NT2/D1 (cell line): ENCODE results near the gene NTRK3.

Source experiments
- DNase-seq: peaks from one replicate; pipeline ENCODE4 v3.0.0-alpha.2; 2011; ENCODE audit warnings: low read depth, low spot score
- H3K27me3 ChIP-seq: 2 replicates; pipeline ENCODE4 v1.6.0; 2011; ENCODE audit warnings: mild to moderate bottlenecking; ENCODE audit not compliant: insufficient read length, insufficient read depth
- H3K36me3 ChIP-seq: 2 replicates; pipeline ENCODE4 v1.6.1; 2011; ENCODE audit warnings: mild to moderate bottlenecking, low read length, mixed read lengths; ENCODE audit not compliant: insufficient read depth, insufficient read length
- H3K4me1 ChIP-seq: 2 replicates; pipeline ENCODE4 v1.5.1; 2011; ENCODE audit not compliant: insufficient read depth, insufficient read length
- H3K4me3 ChIP-seq: 2 replicates; pipeline ENCODE4 v1.5.1; 2011; ENCODE audit warnings: low read depth; ENCODE audit not compliant: insufficient read length
- H3K9ac ChIP-seq: 2 replicates; pipeline ENCODE4 v1.6.0; 2011; ENCODE audit warnings: low read depth; ENCODE audit not compliant: insufficient read length
- H3K9me3 ChIP-seq: 2 replicates; pipeline ENCODE4 v1.5.1; 2011; ENCODE audit warnings: mild to moderate bottlenecking, low read length; ENCODE audit not compliant: insufficient read depth
- SUZ12 ChIP-seq: IDR thresholded peaks from 2 replicates; pipeline ENCODE4 v1.6.1; 2011; ENCODE audit not compliant: insufficient read length, insufficient read depth; ENCODE audit errors: extremely low read depth
- YY1 ChIP-seq: IDR thresholded peaks from 2 replicates; pipeline ENCODE4 v1.6.1; 2011; ENCODE audit not compliant: insufficient read length, insufficient read depth
- ZNF274 ChIP-seq: IDR thresholded peaks from 2 replicates; pipeline ENCODE4 v1.6.1; 2011; ENCODE audit warnings: mild to moderate bottlenecking, low read depth, low read length

NTRK3 gene

GRCh38 chr15:88269356-88270062 lies 13.0 kb upstream of the NTRK3 start:
- TF ChIP-seq ZNF274 (no peak), SUZ12 (no peak), YY1 (no peak)
- Histone ChIP-seq H3K4me3 (no peak overlapping the region), H3K4me1 (no peaks in the 10 kb centered on the region), H3K36me3 (no peaks in the 10 kb centered on the region), H3K9ac (no peak overlapping the region), H3K9me3 (no peaks in the 10 kb centered on the region), H3K27me3 (no peaks in the 10 kb centered on the region)
- no peak for DNase-seq

- Histone ChIP-seq H3K9ac (no peak overlapping the region), H3K4me1 (no peaks in the 10 kb centered on the region), H3K4me3 (no peak overlapping the region), H3K27me3 (no peaks in the 10 kb centered on the region), H3K36me3 (no peaks in the 10 kb centered on the region), H3K9me3 (no peaks in the 10 kb centered on the region)
- no peak for TF ChIP-seq SUZ12
- no peak for TF ChIP-seq ZNF274
- no peak for DNase-seq
Measured at GRCh38 chr15:88267720-88268119, 11.2 kb upstream of the NTRK3 start.

GRCh38 chr15:88266170-88266569 lies 9.6 kb upstream of the NTRK3 start:
- peaks cover 3% of the 10 kb centered on the region for H3K4me1 ChIP-seq
- H3K9ac ChIP-seq = no peak overlapping the region
- H3K4me3 ChIP-seq = no peak overlapping the region
- no peaks in the 10 kb centered on the region for H3K36me3 ChIP-seq
- TF ChIP-seq ZNF274 = no peak
- TF ChIP-seq YY1 = no peak
- no peak for TF ChIP-seq SUZ12
- H3K9me3 ChIP-seq = no peaks in the 10 kb centered on the region
- no peak for DNase-seq
- no peaks in the 10 kb centered on the region for H3K27me3 ChIP-seq

GRCh38 chr15:88264622-88265021 lies 8.1 kb upstream of the NTRK3 start:
- no peak overlapping the region for H3K9ac ChIP-seq
- no peak for DNase-seq
- peaks cover 2% of the 10 kb centered on the region for H3K27me3 ChIP-seq
- no peak overlapping the region for H3K4me3 ChIP-seq
- H3K4me1 ChIP-seq = peaks cover 3% of the 10 kb centered on the region
- no peaks in the 10 kb centered on the region for H3K36me3 ChIP-seq
- TF ChIP-seq YY1 (no peak), ZNF274 (no peak), SUZ12 (no peak)
- no peaks in the 10 kb centered on the region for H3K9me3 ChIP-seq

- H3K9me3 ChIP-seq = no peaks in the 10 kb centered on the region
- DNase-seq = no peak
- TF ChIP-seq YY1 = no peak
- no peak for TF ChIP-seq SUZ12
- TF ChIP-seq ZNF274 = no peak
- peaks cover 22% of the 10 kb centered on the region for H3K27me3 ChIP-seq
- no peaks in the 10 kb centered on the region for H3K36me3 ChIP-seq
- H3K4me3 ChIP-seq = no peak overlapping the region
- H3K4me1 ChIP-seq = peaks cover 3% of the 10 kb centered on the region
- H3K9ac ChIP-seq = no peak overlapping the region
Measured at GRCh38 chr15:88262064-88262463, 5.5 kb upstream of the NTRK3 start.

GRCh38 chr15:88258093-88258641 lies 1.6 kb upstream of the NTRK3 start:
- peaks cover 54% of the 10 kb centered on the region for H3K27me3 ChIP-seq
- TF ChIP-seq ZNF274 (no peak), YY1 (peak; percentile 54)
- H3K9me3 ChIP-seq = no peaks in the 10 kb centered on the region
- peaks cover 5% of the 10 kb centered on the region for H3K4me1 ChIP-seq
- DNase-seq = no peak
- H3K9ac ChIP-seq = peak overlapping the region; percentile 76
- no peaks in the 10 kb centered on the region for H3K36me3 ChIP-seq
- H3K4me3 ChIP-seq = peak overlapping the region; percentile 68

- Histone ChIP-seq H3K9me3 (no peaks in the 10 kb centered on the region), H3K36me3 (no peaks in the 10 kb centered on the region), H3K4me3 (peak overlapping the region; percentile 68), H3K27me3 (peaks cover 60% of the 10 kb centered on the region), H3K9ac (peak overlapping the region; percentile 76), H3K4me1 (peaks cover 5% of the 10 kb centered on the region)
- TF ChIP-seq SUZ12 (no peak), ZNF274 (no peak), YY1 (no peak)
- DNase-seq = no peak
Measured at GRCh38 chr15:88257311-88258092, 963 bp upstream of the NTRK3 start.
